Measurements from ENCODE around the gene RFC5.
"Not testable (repeated sequence)": the region's sequence is repeated elsewhere in the genome, so short reads cannot be mapped to it uniquely, and the experiment has no call there.

- TF ChIP-seq POLR2A, CTCF, POLR2AphosphoS5, EP300 (IDR thresholded peaks at IDR 0.05): not testable (repeated sequence)
These were observed 16.7 kb upstream of the RFC5 start for GRCh38 chr12:117999806-118000205.

Data from upper lobe of left lung (tissue), 4 donors.